PC-3 (cell line): Measurements from ENCODE around the gene NAV2.

ENCODE experiments used
- CTCF ChIP-seq: fragments of 300-600 bp; sonication (generic); conservative IDR thresholded peaks from 2 replicates; pipeline ENCODE4 v1.5.1; 2017; ENCODE audit warnings: antibody characterized with exemption, low read depth, mild to moderate bottlenecking, low read length
- EZH2 ChIP-seq: fragments of 300-600 bp; sonication (generic); IDR thresholded peaks from one replicate; pipeline ENCODE4 v1.6.1; 2017; ENCODE audit warnings: antibody characterized with exemption, mild to moderate bottlenecking, low read length; ENCODE audit not compliant: unreplicated experiment

- TF ChIP-seq EZH2, result no peak
- no peak for TF ChIP-seq CTCF
Measured at GRCh38 chr11:19924311-19924710, 211.7 kb downstream of the NAV2 start.
